ENCODE data around the gene MAP3K5.
"Not testable (repeated sequence)": the region's sequence is repeated elsewhere in the genome, so short reads cannot be mapped to it uniquely, and the experiment has no call there.

Gene MAP3K5

GRCh38 chr6:136764517-136764993, 27.7 kb downstream of the MAP3K5 start:
- Histone ChIP-seq H3K27ac (peak overlapping the region; percentile 58), H3K36me3 (no peaks in the 10 kb centered on the region), H3K4me3 (ENCODE audit: low read depth in 1 of 2, low read length in 1 of 2) (no peak overlapping the region), H3K27me3 (no peaks in the 10 kb centered on the region), H3K4me1 (ENCODE audit: control insufficient read depth in 1 of 2, insufficient read depth in 1 of 2, low read depth in 1 of 2, low read length in 1 of 2) (peaks cover 76 to 96% of the 10 kb centered on the region in 2 experiments), H3K9me3 (no peaks in the 10 kb centered on the region)
- no peak for TF ChIP-seq CTCF (IDR thresholded peaks at IDR 0.05)

- Histone ChIP-seq H3K27ac (peak overlapping the region; percentile 58), H3K4me3 (ENCODE audit: low read depth in 1 of 2, low read length in 1 of 2) (no peak overlapping the region), H3K9me3 (no peaks in the 10 kb centered on the region), H3K36me3 (no peaks in the 10 kb centered on the region), H3K4me1 (ENCODE audit: control insufficient read depth in 1 of 2, insufficient read depth in 1 of 2, low read depth in 1 of 2, low read length in 1 of 2) (peaks cover 75 to 90% of the 10 kb centered on the region in 2 experiments), H3K27me3 (no peaks in the 10 kb centered on the region)
- TF ChIP-seq CTCF (IDR thresholded peaks at IDR 0.05), result no peak
Measured at GRCh38 chr6:136763716-136764516, 28.4 kb downstream of the MAP3K5 start.

- no peak overlapping the region for H3K27ac ChIP-seq
- peaks cover 70 to 90% of the 10 kb centered on the region in 2 experiments for H3K4me1 ChIP-seq (ENCODE audit: control insufficient read depth in 1 of 2, insufficient read depth in 1 of 2, low read depth in 1 of 2, low read length in 1 of 2)
- H3K9me3 ChIP-seq, result no peaks in the 10 kb centered on the region
- no peak overlapping the region for H3K4me3 ChIP-seq (ENCODE audit: low read depth in 1 of 2, low read length in 1 of 2)
- no peaks in the 10 kb centered on the region for H3K36me3 ChIP-seq
- TF ChIP-seq CTCF (IDR thresholded peaks at IDR 0.05), result no peak
- no peaks in the 10 kb centered on the region for H3K27me3 ChIP-seq
Measured at GRCh38 chr6:136763255-136763654, 29.0 kb downstream of the MAP3K5 start.

GRCh38 chr6:136762022-136762975, 30.0 kb downstream of the MAP3K5 start:
- H3K36me3 ChIP-seq, result no peaks in the 10 kb centered on the region
- no peaks in the 10 kb centered on the region for H3K9me3 ChIP-seq
- no peaks in the 10 kb centered on the region for H3K27me3 ChIP-seq
- peaks cover 70 to 89% of the 10 kb centered on the region in 2 experiments for H3K4me1 ChIP-seq (ENCODE audit: control insufficient read depth in 1 of 2, insufficient read depth in 1 of 2, low read depth in 1 of 2, low read length in 1 of 2)
- peak overlapping the region in 1 of 2 experiments; percentile 21 for H3K4me3 ChIP-seq (ENCODE audit: low read depth in 1 of 2, low read length in 1 of 2)
- H3K27ac ChIP-seq, result peak overlapping the region; percentile 85
- no peak for TF ChIP-seq CTCF (IDR thresholded peaks at IDR 0.05)

GRCh38 chr6:136761227-136761922, 30.9 kb downstream of the MAP3K5 start:
- Histone ChIP-seq H3K36me3 (no peaks in the 10 kb centered on the region), H3K4me1 (ENCODE audit: control insufficient read depth in 1 of 2, insufficient read depth in 1 of 2, low read depth in 1 of 2, low read length in 1 of 2) (peaks cover 71 to 89% of the 10 kb centered on the region in 2 experiments), H3K27me3 (no peaks in the 10 kb centered on the region), H3K4me3 (ENCODE audit: low read depth in 1 of 2, low read length in 1 of 2) (peak overlapping the region in 1 of 2 experiments; percentile 21), H3K9me3 (no peaks in the 10 kb centered on the region), H3K27ac (peak overlapping the region; percentile 85)
- TF ChIP-seq CTCF (IDR thresholded peaks at IDR 0.05), result no peak

- Histone ChIP-seq H3K4me3 (ENCODE audit: low read depth in 1 of 2, low read length in 1 of 2) (peak overlapping the region; percentile 20 to 21), H3K27ac (peak overlapping the region; percentile 85), H3K4me1 (ENCODE audit: control insufficient read depth in 1 of 2, insufficient read depth in 1 of 2, low read depth in 1 of 2, low read length in 1 of 2) (peaks cover 72 to 89% of the 10 kb centered on the region in 2 experiments)
Measured at GRCh38 chr6:136760781-136761180, 31.5 kb downstream of the MAP3K5 start.

More at GRCh38 chr6:136760781-136761180, 31.5 kb downstream of the MAP3K5 start:
- H3K36me3 ChIP-seq, H3K27me3 ChIP-seq, H3K9me3 ChIP-seq: not testable (repeated sequence)

All from neutrophil (primary cell).